GM12874 (cell line): ENCODE measurements around the gene ACACB.

Experiments used
- TF ChIP-seq, protein P1 (sequence below): IDR thresholded peaks from 2 replicates; pipeline ENCODE4 v1.5.1; 2011; ENCODE audit warnings: low read depth, mild to moderate bottlenecking, control low read depth, low read length, moderate library complexity; ENCODE audit not compliant: insufficient read depth

The ACACB gene

DNA sequence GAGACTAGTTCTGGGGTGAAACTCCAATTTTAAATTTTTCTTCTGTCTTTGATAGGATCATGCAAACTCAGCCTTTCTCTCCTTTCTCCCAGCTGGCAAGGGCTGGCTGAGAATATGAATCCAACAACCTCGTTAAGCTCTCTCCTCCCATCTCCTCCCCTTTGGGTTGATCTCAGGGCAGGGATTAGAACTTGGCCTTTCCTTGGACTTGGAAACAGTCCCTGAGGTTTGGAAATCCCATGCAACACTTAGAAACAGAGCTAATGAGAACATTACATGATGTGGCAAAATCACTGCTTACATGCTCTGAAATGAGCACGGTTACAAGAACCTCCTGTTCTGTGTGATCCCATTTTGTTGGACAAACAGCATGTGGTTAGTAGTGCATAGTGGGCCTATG is 31.6 kb downstream of the ACACB start:
- TF ChIP-seq, protein P1, sequence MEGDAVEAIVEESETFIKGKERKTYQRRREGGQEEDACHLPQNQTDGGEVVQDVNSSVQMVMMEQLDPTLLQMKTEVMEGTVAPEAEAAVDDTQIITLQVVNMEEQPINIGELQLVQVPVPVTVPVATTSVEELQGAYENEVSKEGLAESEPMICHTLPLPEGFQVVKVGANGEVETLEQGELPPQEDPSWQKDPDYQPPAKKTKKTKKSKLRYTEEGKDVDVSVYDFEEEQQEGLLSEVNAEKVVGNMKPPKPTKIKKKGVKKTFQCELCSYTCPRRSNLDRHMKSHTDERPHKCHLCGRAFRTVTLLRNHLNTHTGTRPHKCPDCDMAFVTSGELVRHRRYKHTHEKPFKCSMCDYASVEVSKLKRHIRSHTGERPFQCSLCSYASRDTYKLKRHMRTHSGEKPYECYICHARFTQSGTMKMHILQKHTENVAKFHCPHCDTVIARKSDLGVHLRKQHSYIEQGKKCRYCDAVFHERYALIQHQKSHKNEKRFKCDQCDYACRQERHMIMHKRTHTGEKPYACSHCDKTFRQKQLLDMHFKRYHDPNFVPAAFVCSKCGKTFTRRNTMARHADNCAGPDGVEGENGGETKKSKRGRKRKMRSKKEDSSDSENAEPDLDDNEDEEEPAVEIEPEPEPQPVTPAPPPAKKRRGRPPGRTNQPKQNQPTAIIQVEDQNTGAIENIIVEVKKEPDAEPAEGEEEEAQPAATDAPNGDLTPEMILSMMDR: no peak

DNA sequence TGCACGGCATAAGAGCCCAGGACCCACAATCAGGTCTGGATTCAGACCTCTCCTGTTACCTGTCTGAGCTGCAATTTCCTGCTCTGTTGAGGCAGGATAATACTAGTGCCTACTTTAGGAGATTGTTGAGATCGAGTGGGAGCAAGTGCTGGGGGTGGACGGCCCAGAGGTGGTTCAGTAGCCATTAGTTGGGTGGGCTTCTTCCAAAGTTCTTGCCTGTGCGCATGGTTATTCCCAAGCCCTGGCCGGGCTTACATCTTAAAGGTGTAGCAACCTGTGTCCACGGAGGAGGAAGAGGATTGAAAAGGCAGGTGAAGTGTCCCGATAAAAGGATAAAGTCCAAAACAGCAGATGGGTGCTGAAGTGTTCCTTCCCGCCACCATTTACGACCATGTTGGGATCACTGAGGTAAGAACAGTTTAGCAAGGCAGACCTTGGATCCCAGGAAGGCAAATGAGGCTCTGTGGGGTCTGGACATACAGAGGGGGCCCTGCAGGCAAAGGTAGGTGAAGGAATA is 33.8 kb downstream of the ACACB start:
- TF ChIP-seq, protein P1: no peak

GRCh38 chr12:109151457-109151856 is 35.1 kb downstream of the ACACB start:
- TF ChIP-seq, protein P1: no peak

- TF ChIP-seq, protein P1: no peak
Measured at GRCh38 chr12:109153821-109154441, 37.5 kb downstream of the ACACB start.

- TF ChIP-seq, protein P1: no peak
Measured at GRCh38 chr12:109154451-109155438, 38.4 kb downstream of the ACACB start.

GRCh38 chr12:109156036-109156435 is 39.6 kb downstream of the ACACB start:
- TF ChIP-seq, protein P1: no peak

DNA sequence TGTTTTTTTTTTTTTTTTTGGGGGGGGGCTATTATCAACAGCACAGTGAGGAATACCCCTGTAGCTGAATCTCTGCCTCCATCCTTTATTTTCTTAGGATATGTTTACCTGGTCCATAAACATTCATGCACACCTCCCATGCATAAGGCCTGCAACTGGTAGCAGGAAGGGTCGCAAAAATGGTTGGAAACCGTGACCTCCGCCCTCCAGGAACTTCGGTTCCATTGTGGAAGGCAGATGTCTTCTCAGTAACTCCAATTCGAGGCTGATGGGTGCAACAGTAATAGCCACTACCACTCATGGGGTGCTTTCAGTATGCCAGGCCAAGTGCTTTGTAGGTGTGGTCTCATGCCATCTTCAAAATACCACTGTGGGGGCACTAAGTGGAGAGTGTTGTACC is 40.2 kb downstream of the ACACB start:
- TF ChIP-seq, protein P1: no peak
